Esophagus squamous epithelium (tissue), 5 donors: Measurements from ENCODE around the gene RALB. TPM values are rescaled to one million over a fixed set of nuclear protein-coding genes. Genes with fewer than 3 reads are reported as not detected.

Source experiments
- DNase-seq: peaks from one replicate; lab custom pipeline; 2025; lab: John Stamatoyannopoulos, UW
- H3K27ac ChIP-seq, 4 donors: fragments of 200-600 bp; sonication (generic); one replicate each; pipeline ENCODE4 v1.5.1; 2016 to 2019; ENCODE audit warnings: mild to moderate bottlenecking in 1 of 4
- H3K27me3 ChIP-seq, 4 donors: fragments of 200-600 bp; sonication (generic); 1 replicate in 3 of 4; 2 replicates in 1 of 4; pipeline versions ENCODE4 v1.5.1 to v1.6.0; 2017 to 2021; ENCODE audit warnings: antibody characterized with exemption in 1 of 4
- H3K36me3 ChIP-seq, 3 donors: fragments of 200-600 bp; sonication (generic); one replicate each; pipeline ENCODE4 v1.5.1; 2016 to 2019
- H3K4me1 ChIP-seq, 3 donors: fragments of 200-600 bp; sonication (generic); one replicate each; pipeline ENCODE4 v1.5.1; 2017 to 2019
- H3K4me3 ChIP-seq, 4 donors: fragments of 200-600 bp; sonication (generic); 1 replicate in 3 of 4; 2 replicates in 1 of 4; pipeline ENCODE4 v1.5.1; 2016 to 2019; ENCODE audit warnings: mild to moderate bottlenecking in 2 of 4, moderate library complexity in 1 of 4
- H3K9me3 ChIP-seq, 3 donors: fragments of 200-600 bp; sonication (generic); one replicate each; pipeline ENCODE4 v1.5.1; 2016 to 2019
- CTCF ChIP-seq, 6 experiments: fragments of 450-650 bp in 4 of 6; fragments of 200-600 bp in 2 of 6; sonication (generic) in 2 of 6; IDR thresholded peaks; one replicate each; pipeline ENCODE4 v1.5.1; 2016 to 2019; ENCODE audit warnings: antibody characterized with exemption in 6 of 6, mild to moderate bottlenecking in 4 of 6, moderate library complexity in 4 of 6
- POLR2A ChIP-seq, 4 donors: fragments of 450-650 bp; IDR thresholded peaks; one replicate each; pipeline ENCODE4 v1.6.1; 2017; ENCODE audit warnings: antibody characterized with exemption in 4 of 4, mild to moderate bottlenecking in 4 of 4, moderate library complexity in 3 of 4
- WGBS, 2 donors: methylation state at CpG; one replicate each; pipeline ENCODE4 v1.1.5; 2018; 5-methylcytosine and 5-hydroxymethylcytosine counted together
- intact Hi-C: fragments of 100-400 bp; cut with DNase I; formaldehyde crosslinking; loops from one replicate; pipeline ENCODE4 v1.15.0; 2022
- total RNA-seq, 4 donors: library from RNA; depleted of rRNA; stranded (reverse); fragments of >200 nt; gene quantifications; one replicate each; pipeline ENCODE4 v1.1.0, GENCODE V29; 2016
- donor health status: DM: yes; HTN: yes; CAD: no.

The RALB gene
- total RNA-seq, 4 donors from 2014 or later, result 50.2 to 99.2 (median 64.8) TPM

GRCh38 chr2:120221616-120222015, 31.0 kb upstream of the RALB start:
- no peaks in the 10 kb centered on the region for H3K9me3 ChIP-seq
- 88 to 92% methylated on average over 8 of the region's 8 CpGs for WGBS, 2 donors
- peaks cover 0 to 32% (median 0%) of the 10 kb centered on the region in 3 donors for H3K36me3 ChIP-seq
- H3K4me3 ChIP-seq, result no peak overlapping the region
- H3K27ac ChIP-seq, result no peak overlapping the region
- H3K27me3 ChIP-seq, result no peaks in the 10 kb centered on the region
- TF ChIP-seq CTCF (IDR thresholded peaks at IDR 0.05) (no peak), POLR2A (IDR thresholded peaks at IDR 0.05) (no peak)
- intact Hi-C loops, result no loop called here
- peaks cover 19 to 49% (median 32%) of the 10 kb centered on the region in 3 donors for H3K4me1 ChIP-seq
- DNase-seq, result no peak

- TF ChIP-seq CTCF (IDR thresholded peaks at IDR 0.05) (no peak), POLR2A (IDR thresholded peaks at IDR 0.05) (no peak)
- peaks cover 19 to 49% (median 32%) of the 10 kb centered on the region in 3 donors for H3K4me1 ChIP-seq
- H3K9me3 ChIP-seq, result no peaks in the 10 kb centered on the region
- peaks cover 0 to 30% (median 0%) of the 10 kb centered on the region in 3 donors for H3K36me3 ChIP-seq
- H3K4me3 ChIP-seq, result peak overlapping the region; percentile 69 to 84 (median 74)
- peak overlapping the region; percentile 94 to 98 (median 96) for H3K27ac ChIP-seq
- intact Hi-C loops, result no loop called here
- H3K27me3 ChIP-seq, result no peaks in the 10 kb centered on the region
- no peak for DNase-seq
- 93 to 96% methylated on average over 24 to 25 of the region's 49 CpGs for WGBS, 2 donors
Observed at GRCh38 chr2:120222186-120223033, 30.2 kb upstream of the RALB start.

- intact Hi-C loops, result no loop called here
- TF ChIP-seq CTCF (IDR thresholded peaks at IDR 0.05) (peak in 4 of 6 experiments; percentile 22 to 58 (median 29)), POLR2A (IDR thresholded peaks at IDR 0.05) (peak in 2 of 4 donors; percentile 40 to 65)
- peaks cover 0 to 21% (median 0%) of the 10 kb centered on the region in 3 donors for H3K36me3 ChIP-seq
- H3K27ac ChIP-seq, result peak within 1 kb of the TSS; percentile 94 to 98 (median 96)
- H3K4me1 ChIP-seq, result peaks cover 19 to 49% (median 32%) of the 10 kb centered on the region in 3 donors
- no peaks in the 10 kb centered on the region for H3K27me3 ChIP-seq
- H3K4me3 ChIP-seq, result peak within 1 kb of the TSS; percentile 69 to 84 (median 74)
- 3% methylated on average over 12 of the region's 108 CpGs; no CpG with 5 or more reads in 1 of the 2 donors for WGBS, 2 donors
- no peak for DNase-seq
- no peaks in the 10 kb centered on the region for H3K9me3 ChIP-seq
Observed at GRCh38 chr2:120223034-120223912, 29.4 kb upstream of the RALB start, which contains the start of gene TMEM185B. TMEM185B (minus strand) TSS chr2:120223400; CDS start chr2:120222976, 424 bp downstream.

- intact Hi-C loops, result no loop called here
- no peak for DNase-seq
- peak overlapping the region in 3 of 4 donors; percentile 70 to 84 (median 79) for H3K4me3 ChIP-seq
- peaks cover 19 to 48% (median 32%) of the 10 kb centered on the region in 3 donors for H3K4me1 ChIP-seq
- 87 to 88% methylated on average over 3 to 4 of the region's 13 CpGs for WGBS, 2 donors
- H3K36me3 ChIP-seq, result peaks cover 0 to 12% (median 0%) of the 10 kb centered on the region in 3 donors
- no peaks in the 10 kb centered on the region for H3K27me3 ChIP-seq
- H3K27ac ChIP-seq, result peak overlapping the region; percentile 94 to 98 (median 96)
- no peak for TF ChIP-seq POLR2A (IDR thresholded peaks at IDR 0.05)
- TF ChIP-seq CTCF (IDR thresholded peaks at IDR 0.05), result no peak
- no peaks in the 10 kb centered on the region for H3K9me3 ChIP-seq
Observed at GRCh38 chr2:120224256-120224655, 28.4 kb upstream of the RALB start.
